Stimulated activated CD8-positive, alpha-beta memory T cell treated with anti-CD3 and anti-CD28 coated beads, Interleukin-12 subunit alpha, Interleukin-12 subunit beta, amount 100 ng/mL, for 24 hours (primary cell): Measurements from ENCODE around the gene LRRC36.

Experiments
- DNase-seq: peaks from one replicate; pipeline ENCODE4 v3.0.0-alpha.2; 2020; ENCODE audit errors: extremely low read depth

Gene LRRC36

GRCh38 chr16:67424261-67424615, 97.6 kb downstream of the LRRC36 start:
- DNase-seq, result no peak

GRCh38 chr16:67425061-67425460, 98.4 kb downstream of the LRRC36 start:
- no peak for DNase-seq

- no peak for DNase-seq
These were observed 99.0 kb downstream of the LRRC36 start for GRCh38 chr16:67425580-67425979.

- no peak for DNase-seq
These were observed 99.4 kb downstream of the LRRC36 start for GRCh38 chr16:67426022-67426421.

GRCh38 chr16:67426950-67427349, 100.3 kb downstream of the LRRC36 start:
- DNase-seq, result no peak

GRCh38 chr16:67428146-67428731, 101.6 kb downstream of the LRRC36 start:
- no peak for DNase-seq

- DNase-seq, result no peak
These were observed 102.6 kb downstream of the LRRC36 start for GRCh38 chr16:67429053-67429798.

GRCh38 chr16:67429799-67430503, 103.3 kb downstream of the LRRC36 start:
- no peak for DNase-seq

- DNase-seq, result no peak
These were observed 103.9 kb downstream of the LRRC36 start for GRCh38 chr16:67430504-67430976.

- no peak for DNase-seq
These were observed 104.6 kb downstream of the LRRC36 start, which contains the start of gene HSD11B2 for GRCh38 chr16:67430977-67431774. TSS of gene HSD11B2 (plus strand) at chr16:67431121. CDS start at chr16:67431249, 128 bp downstream.

- no peak for DNase-seq
These were observed 105.3 kb downstream of the LRRC36 start for GRCh38 chr16:67431775-67432505.

- DNase-seq, result no peak
These were observed 105.9 kb downstream of the LRRC36 start for GRCh38 chr16:67432506-67432890.

GRCh38 chr16:67433131-67433719, 106.6 kb downstream of the LRRC36 start:
- DNase-seq, result no peak
